IPS-18c (cell line): Measurements from ENCODE around the gene TELO2.

ENCODE experiments used
- H3K4me3 ChIP-seq: 2 replicates; pipeline ENCODE4 v1.7.0; 2013; ENCODE audit warnings: low read depth, mild to moderate bottlenecking, low read length, moderate library complexity; ENCODE audit not compliant: insufficient read depth
- H3K9me3 ChIP-seq: one replicate; pipeline ENCODE4 v1.6.1; 2013; ENCODE audit warnings: mild to moderate bottlenecking, low read length, moderate library complexity; ENCODE audit not compliant: control insufficient read depth, insufficient read depth

The TELO2 gene

GRCh38 chr16:1551166-1551565 lies 58.0 kb downstream of the TELO2 start:
- Histone ChIP-seq H3K9me3 (no peaks in the 10 kb centered on the region), H3K4me3 (no peak overlapping the region)

DNA sequence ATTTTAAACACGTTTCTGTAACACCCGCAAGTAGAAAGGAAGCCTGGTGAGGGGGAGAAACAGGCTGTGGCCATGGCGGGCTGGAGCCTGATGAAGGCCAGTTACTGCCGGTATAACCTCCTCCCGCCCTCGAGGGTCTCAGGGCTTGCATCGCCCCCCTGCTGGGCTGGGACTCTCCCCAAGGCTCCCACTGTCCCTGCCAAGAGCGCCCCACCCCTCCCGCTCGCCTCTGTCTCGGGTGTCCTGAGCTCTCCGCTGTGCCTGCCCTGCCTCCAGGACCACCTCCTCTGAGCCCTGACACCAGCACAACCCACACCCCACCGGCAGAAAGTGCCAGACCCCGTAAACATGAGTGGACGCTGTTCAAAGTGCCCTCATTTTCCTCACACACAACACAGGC lies 59.0 kb downstream of the TELO2 start:
- no peaks in the 10 kb centered on the region for H3K9me3 ChIP-seq
- no peak overlapping the region for H3K4me3 ChIP-seq

DNA sequence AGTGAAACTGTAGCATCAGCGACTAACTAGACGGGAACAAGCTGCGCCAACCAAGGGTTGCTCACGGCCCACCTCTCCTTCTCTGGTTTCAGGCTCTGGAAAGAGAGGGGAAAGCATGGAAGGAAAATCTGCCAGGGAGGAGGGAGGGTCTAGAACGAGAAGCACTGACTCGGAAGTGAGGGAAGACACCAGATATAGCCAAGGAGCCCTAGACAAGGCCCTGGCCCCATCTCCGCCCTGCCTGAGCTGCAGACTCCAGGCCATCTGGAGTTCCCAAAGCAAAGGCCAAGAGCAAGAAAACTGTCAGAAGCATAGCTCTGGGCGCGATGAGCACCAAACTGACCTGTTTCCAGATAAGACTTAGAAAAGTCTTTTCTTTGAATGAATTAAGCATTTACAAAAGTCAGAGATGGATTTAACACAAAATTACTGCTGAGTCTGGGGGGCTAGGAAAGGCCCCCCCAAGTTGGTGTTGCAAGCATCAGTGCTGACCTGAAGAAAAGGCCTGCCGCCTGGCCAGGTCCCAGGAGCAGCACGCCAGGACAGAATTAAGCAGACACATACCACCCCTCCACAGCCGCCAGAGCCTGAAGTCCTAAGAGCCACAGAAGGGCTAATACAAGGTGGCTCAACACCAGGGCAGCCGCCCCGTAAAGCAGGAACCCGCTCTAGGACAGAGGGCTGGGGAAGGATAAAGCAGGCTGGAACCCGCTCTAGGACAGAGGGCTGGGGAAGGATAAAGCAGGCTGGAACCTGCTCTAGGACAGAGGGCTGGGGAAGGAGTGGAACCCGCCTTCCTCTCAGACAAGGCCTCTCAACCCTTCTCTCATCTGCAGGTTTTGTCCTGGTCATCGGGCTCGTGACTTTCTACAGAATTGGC lies 61.0 kb downstream of the TELO2 start:
- Histone ChIP-seq H3K4me3 (no peak overlapping the region), H3K9me3 (no peaks in the 10 kb centered on the region)

GRCh38 chr16:1554826-1555445 lies 61.8 kb downstream of the TELO2 start:
- Histone ChIP-seq H3K4me3 (no peak overlapping the region), H3K9me3 (no peaks in the 10 kb centered on the region)

DNA sequence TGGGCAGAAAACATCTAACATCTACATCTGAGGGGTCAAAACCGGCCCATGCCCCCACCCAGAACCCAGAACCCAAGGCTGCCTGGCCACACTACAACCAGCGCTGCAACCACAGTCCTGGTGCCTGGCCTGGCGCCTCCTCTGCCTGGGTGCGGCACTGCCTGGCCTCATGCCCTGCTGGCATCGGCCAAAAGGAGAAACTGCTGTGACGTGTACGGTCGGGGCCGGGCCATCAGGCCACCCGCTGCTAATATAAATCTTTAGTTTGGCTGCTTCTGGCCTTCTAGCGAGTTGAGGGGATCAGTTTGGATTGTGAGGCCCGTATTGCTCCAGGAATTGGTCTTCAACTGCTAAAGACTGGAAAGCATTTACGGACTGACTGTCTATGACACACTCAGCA lies 63.1 kb downstream of the TELO2 start:
- no peak overlapping the region for H3K4me3 ChIP-seq
- no peaks in the 10 kb centered on the region for H3K9me3 ChIP-seq

GRCh38 chr16:1557074-1557473 lies 63.9 kb downstream of the TELO2 start:
- Histone ChIP-seq H3K4me3 (no peak overlapping the region), H3K9me3 (no peaks in the 10 kb centered on the region)

GRCh38 chr16:1557576-1557975 lies 64.4 kb downstream of the TELO2 start:
- Histone ChIP-seq H3K9me3 (no peaks in the 10 kb centered on the region), H3K4me3 (no peak overlapping the region)

DNA sequence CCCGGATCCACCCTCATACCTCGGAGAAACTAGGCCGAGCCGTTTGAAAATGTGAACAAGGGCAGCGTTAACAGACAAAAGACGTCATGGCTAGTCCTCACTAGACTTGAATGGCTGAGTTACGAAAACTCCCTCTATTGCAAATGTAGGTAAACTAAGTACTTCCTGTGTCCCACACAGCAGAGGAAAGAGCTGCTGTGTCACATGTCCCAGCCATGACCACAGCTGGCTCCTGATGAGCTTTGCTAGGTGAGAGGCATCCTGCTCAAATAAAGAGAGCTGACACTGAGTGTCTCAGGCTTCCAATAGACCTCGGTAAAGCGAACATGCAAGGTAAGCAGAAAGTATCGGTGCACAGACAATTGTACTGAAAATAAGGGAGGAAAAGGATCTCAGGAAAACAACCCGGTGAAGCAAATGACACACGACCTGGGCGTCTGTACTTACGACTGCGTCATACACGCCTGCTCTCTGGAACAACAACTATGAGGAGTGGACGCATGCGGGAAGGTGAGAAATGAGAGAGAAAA lies 66.4 kb downstream of the TELO2 start:
- H3K4me3 ChIP-seq, result no peak overlapping the region
- H3K9me3 ChIP-seq, result no peaks in the 10 kb centered on the region
